Gastrocnemius medialis (tissue), 4 donors: ENCODE results near the gene ACTR3. TPM values are rescaled to one million over a fixed set of nuclear protein-coding genes. Genes with fewer than 3 reads are reported as not detected.

Experiments
- ATAC-seq, 2 donors: fragments of 150-250 bp; one replicate each; pipeline ENCODE4 v1.9.1; 2016
- DNase-seq, 2 donors: peaks; one replicate each; pipeline ENCODE4 v3.0.0-alpha.2; 2019
- H3K27ac ChIP-seq, 4 donors: fragments of 200-600 bp; sonication (generic); 1 replicate in 1 of 4; 2 replicates in 3 of 4; pipeline ENCODE4 v1.5.1; 2016 to 2018; ENCODE audit warnings: mild to moderate bottlenecking in 2 of 4, moderate library complexity in 1 of 4
- H3K27me3 ChIP-seq, 3 donors: fragments of 200-600 bp; sonication (generic) in 2 of 3; 1 replicate in 1 of 3; 2 replicates in 2 of 3; pipeline versions ENCODE4 v1.5.1 to v1.6.0; 2016 to 2019; ENCODE audit warnings: mild to moderate bottlenecking in 1 of 3, moderate library complexity in 1 of 3
- H3K36me3 ChIP-seq, 2 donors: fragments of 200-600 bp; sonication (generic) in 1 of 2; one replicate each; pipeline ENCODE4 v1.5.1; 2017 to 2018
- H3K4me1 ChIP-seq, 2 donors: fragments of 200-600 bp; sonication (generic) in 1 of 2; one replicate each; pipeline ENCODE4 v1.5.1; 2016 to 2017; ENCODE audit warnings: mild to moderate bottlenecking in 2 of 2
- H3K4me3 ChIP-seq, 4 donors: fragments of 200-600 bp; sonication (generic) in 3 of 4; 1 replicate in 1 of 4; 2 replicates in 3 of 4; pipeline ENCODE4 v1.5.1; 2016 to 2019; ENCODE audit warnings: mild to moderate bottlenecking in 2 of 4
- H3K9me3 ChIP-seq, 3 donors: fragments of 200-600 bp; sonication (generic) in 2 of 3; 1 replicate in 1 of 3; 2 replicates in 2 of 3; pipeline ENCODE4 v1.5.1; 2016 to 2019
- CTCF ChIP-seq, 5 experiments: fragments of 450-650 bp in 3 of 5; fragments of 200-600 bp in 2 of 5; sonication (generic) in 2 of 5; IDR thresholded peaks in 4 of 5; conservative IDR thresholded peaks in 1 of 5; 1 replicate in 4 of 5; 2 replicates in 1 of 5; pipeline ENCODE4 v1.5.1; 2016 to 2019; ENCODE audit warnings: antibody characterized with exemption in 5 of 5, mild to moderate bottlenecking in 3 of 5, moderate library complexity in 3 of 5
- POLR2A ChIP-seq, 2 donors: fragments of 450-650 bp; IDR thresholded peaks; one replicate each; pipeline ENCODE4 v1.6.1; 2017; ENCODE audit warnings: antibody characterized with exemption in 2 of 2, mild to moderate bottlenecking in 2 of 2, moderate library complexity in 2 of 2
- in situ Hi-C, 4 donors: fragments of 200-750 bp; cut with MboI; loops; one replicate each; pipeline versions ENCODE4 v1.15.0 to v1.8.0; 2017; ENCODE audit warnings: low sequenced_read_pairs in 4 of 4
- intact Hi-C: fragments of 100-400 bp; cut with DNase I; formaldehyde crosslinking; loops from one replicate; pipeline ENCODE4 v1.15.1; 2023; ENCODE audit warnings: low total_unique reads
- total RNA-seq, 4 donors: library from RNA; depleted of rRNA; stranded (reverse); fragments of >200 nt; gene quantifications; one replicate each; pipeline versions ENCODE4 v1.1.0 to v1.2.3, GENCODE V29; 2016

ACTR3 gene
- total RNA-seq, 4 donors from 2014 or later, result 39.3 to 75.0 (median 56.6) TPM

- Histone ChIP-seq H3K4me1 (no peaks in the 10 kb centered on the region), H3K4me3 (no peak overlapping the region), H3K9me3 (no peaks in the 10 kb centered on the region), H3K27me3 (no peaks in the 10 kb centered on the region), H3K36me3 (no peaks in the 10 kb centered on the region), H3K27ac (no peak overlapping the region)
- ATAC-seq (no peak), DNase-seq (no peak)
- in situ Hi-C loops (no loop called here), intact Hi-C loops (no loop called here)
- TF ChIP-seq POLR2A (IDR thresholded peaks at IDR 0.05) (no peak), CTCF (IDR thresholded peaks at IDR 0.05 in 4 of 5, conservative IDR thresholded peaks at IDR 0.05 in 1 of 5) (no peak)
These were observed 121.8 kb downstream of the ACTR3 start for GRCh38 chr2:114011713-114012112.

Other genes starting within 250 kb of the ACTR3 start
- 10 to 100 TPM; 31.4 to 62.6 (median 49.3) TPM for gene SLC35F5, start 133.4 kb upstream of the ACTR3 start, total RNA-seq